ENCODE measurements around the gene CAMK2D. TPM values are rescaled to one million over a fixed set of nuclear protein-coding genes. Genes with fewer than 3 reads are reported as not detected.

CAMK2D gene
- total and polyA plus RNA-seq, 8 donors = 8.8 to 155 (median 64.5) TPM

GRCh38 chr4:113534711-113535110, 226.8 kb downstream of the CAMK2D start:
- Histone ChIP-seq H3K4me3 (no peak overlapping the region), H3K27me3 (no peaks in the 10 kb centered on the region), H3K4me1 (peaks cover 0 to 19% (median 7%) of the 10 kb centered on the region in 4 donors), H3K9me3 (no peaks in the 10 kb centered on the region), H3K27ac (no peak overlapping the region), H3K36me3 (peaks cover 0 to 18% (median 15%) of the 10 kb centered on the region in 4 donors)
- no peak for DNase-seq
- intact Hi-C loops (cut with DNase I; ENCODE audit: low total_unique reads) = no loop called here
- no peak for TF ChIP-seq EP300 (IDR thresholded peaks at IDR 0.05)
- TF ChIP-seq POLR2AphosphoS5 (IDR thresholded peaks at IDR 0.05) = no peak
- no peak for TF ChIP-seq CTCF (IDR thresholded peaks at IDR 0.05)
- TF ChIP-seq POLR2A (IDR thresholded peaks at IDR 0.05) = no peak
- 44 to 62% (median 50%) methylated on average over 1 of the region's 1 CpG for WGBS, 5 donors

GRCh38 chr4:113531572-113531971, 230.0 kb downstream of the CAMK2D start:
- DNase-seq = no peak
- no peak overlapping the region for H3K4me3 ChIP-seq
- peaks cover 0 to 6% (median 0%) of the 10 kb centered on the region in 4 donors for H3K4me1 ChIP-seq
- no peaks in the 10 kb centered on the region for H3K27me3 ChIP-seq
- TF ChIP-seq EP300 (IDR thresholded peaks at IDR 0.05) (no peak), CTCF (IDR thresholded peaks at IDR 0.05) (no peak), POLR2A (IDR thresholded peaks at IDR 0.05) (no peak), POLR2AphosphoS5 (IDR thresholded peaks at IDR 0.05) (no peak)
- WGBS, 5 donors = 88 to 93% (median 91%) methylated on average over 2 of the region's 2 CpGs
- no peaks in the 10 kb centered on the region for H3K9me3 ChIP-seq
- H3K36me3 ChIP-seq = peaks cover 4 to 35% (median 24%) of the 10 kb centered on the region in 4 donors
- intact Hi-C loops (cut with DNase I; ENCODE audit: low total_unique reads) = no loop called here
- no peak overlapping the region for H3K27ac ChIP-seq

GRCh38 chr4:113528395-113528794, 233.1 kb downstream of the CAMK2D start:
- H3K4me1 ChIP-seq = no peaks in the 10 kb centered on the region
- TF ChIP-seq EP300 (IDR thresholded peaks at IDR 0.05) (no peak), POLR2A (IDR thresholded peaks at IDR 0.05) (no peak), POLR2AphosphoS5 (IDR thresholded peaks at IDR 0.05) (no peak), CTCF (IDR thresholded peaks at IDR 0.05) (no peak)
- H3K27ac ChIP-seq = no peak overlapping the region
- no peak for DNase-seq
- intact Hi-C loops (cut with DNase I; ENCODE audit: low total_unique reads) = no loop called here
- no peak overlapping the region for H3K4me3 ChIP-seq
- WGBS, 5 donors = 59 to 80% (median 77%) methylated on average over 1 of the region's 1 CpG
- H3K9me3 ChIP-seq = no peaks in the 10 kb centered on the region
- H3K36me3 ChIP-seq = peaks cover 4 to 59% (median 38%) of the 10 kb centered on the region in 4 donors
- H3K27me3 ChIP-seq = no peaks in the 10 kb centered on the region

GRCh38 chr4:113525521-113525920, 236.0 kb downstream of the CAMK2D start:
- 89 to 98% (median 97%) methylated on average over 2 of the region's 2 CpGs for WGBS, 5 donors
- no peak for DNase-seq
- intact Hi-C loops (cut with DNase I; ENCODE audit: low total_unique reads) = no loop called here
- H3K27ac ChIP-seq = no peak overlapping the region
- H3K9me3 ChIP-seq = no peaks in the 10 kb centered on the region
- no peaks in the 10 kb centered on the region for H3K27me3 ChIP-seq
- peaks cover 4 to 61% (median 42%) of the 10 kb centered on the region in 4 donors for H3K36me3 ChIP-seq
- no peak for TF ChIP-seq EP300 (IDR thresholded peaks at IDR 0.05)
- no peaks in the 10 kb centered on the region for H3K4me1 ChIP-seq
- H3K4me3 ChIP-seq = no peak overlapping the region

GRCh38 chr4:113524505-113525186, 236.9 kb downstream of the CAMK2D start:
- Histone ChIP-seq H3K4me1 (no peaks in the 10 kb centered on the region), H3K4me3 (no peak overlapping the region), H3K36me3 (peaks cover 4 to 57% (median 39%) of the 10 kb centered on the region in 4 donors), H3K27ac (no peak overlapping the region), H3K9me3 (no peaks in the 10 kb centered on the region), H3K27me3 (no peaks in the 10 kb centered on the region)
- DNase-seq = no peak
- TF ChIP-seq EP300 (IDR thresholded peaks at IDR 0.05) (no peak), POLR2AphosphoS5 (IDR thresholded peaks at IDR 0.05) (no peak), CTCF (IDR thresholded peaks at IDR 0.05) (no peak), POLR2A (IDR thresholded peaks at IDR 0.05) (no peak)
- WGBS, 5 donors = 96 to 100% (median 99%) methylated on average over 2 of the region's 2 CpGs
- intact Hi-C loops (cut with DNase I; ENCODE audit: low total_unique reads) = no loop called here

All from stomach (tissue), 9 donors.